H1 (cell line): ENCODE results near the gene ZXDC. TPM values are rescaled to one million over a fixed set of nuclear protein-coding genes. Genes with fewer than 3 reads are reported as not detected.

ENCODE experiments used
- BCL11A ChIP-seq, 2 experiments: IDR thresholded peaks; one replicate each; pipeline ENCODE4 v1.6.1; 2011; ENCODE audit warnings: low read depth in 2 of 2, low read length in 2 of 2, mild to moderate bottlenecking in 2 of 2
- CHD7 ChIP-seq: fragments of 300-600 bp; sonication (generic); IDR thresholded peaks from 2 replicates; pipeline ENCODE4 v1.7.1; 2012; ENCODE audit warnings: low read length, moderate library complexity, mild to moderate bottlenecking, inconsistent platforms; ENCODE audit not compliant: insufficient replicate concordance
- polyA plus RNA-seq, 7 experiments: library from polyadenylated mRNA; depleted of rRNA in 3 of 7; stranded (reverse) in 5 of 7; unstranded in 2 of 7; fragments of >200 nt in 5 of 7; fragments of 200-250 nt in 2 of 7; gene quantifications; 1 replicate in 5 of 7; 2 replicates in 1 of 7; 4 replicates in 1 of 7; pipeline versions ENCODE4 v1.2.1 to v1.2.3, GENCODE V29; 2011 to 2013; ENCODE audit warnings: missing spikeins in 2 of 7, mixed read lengths in 2 of 7
- total RNA-seq: library from RNA; stranded (reverse); fragmentation: NEBNext Ultra II Directional; extraction: Animal tissue kit (Norgen Biotek cat#: 25700); gene quantifications from 2 replicates; pipeline ENCODE4 v1.2.1, GENCODE V29; 2021

Gene ZXDC
- total and polyA plus RNA-seq, 2 of the 8 experiments (the other 6 are each of a cell fraction or from before 2014, with no cell fraction given): 12.7 to 24.3 TPM

- no peak for TF ChIP-seq CHD7
- TF ChIP-seq BCL11A (IDR thresholded peaks at IDR 0.05; ENCODE audit: low read depth in 2 of 2, low read length in 2 of 2): no peak
Observed at GRCh38 chr3:126391631-126392030, 84.1 kb downstream of the ZXDC start (continued).
